GM19463 (cell line): ENCODE measurements around the gene GAB4.
A peak's percentile ranks its signal among the peaks of the same experiment; 100 is the strongest.
"Not testable (repeated sequence)": the region's sequence is repeated elsewhere in the genome, so short reads cannot be mapped to it uniquely, and the experiment has no call there.

Experiments used
- ATAC-seq: cut with Tn5 transposase; IDR thresholded peaks from one replicate; pipeline ENCODE4 v1.9.1; 2021; ENCODE audit warnings: mild to moderate bottlenecking, moderate library complexity; ENCODE audit not compliant: unreplicated experiment

The GAB4 gene

DNA sequence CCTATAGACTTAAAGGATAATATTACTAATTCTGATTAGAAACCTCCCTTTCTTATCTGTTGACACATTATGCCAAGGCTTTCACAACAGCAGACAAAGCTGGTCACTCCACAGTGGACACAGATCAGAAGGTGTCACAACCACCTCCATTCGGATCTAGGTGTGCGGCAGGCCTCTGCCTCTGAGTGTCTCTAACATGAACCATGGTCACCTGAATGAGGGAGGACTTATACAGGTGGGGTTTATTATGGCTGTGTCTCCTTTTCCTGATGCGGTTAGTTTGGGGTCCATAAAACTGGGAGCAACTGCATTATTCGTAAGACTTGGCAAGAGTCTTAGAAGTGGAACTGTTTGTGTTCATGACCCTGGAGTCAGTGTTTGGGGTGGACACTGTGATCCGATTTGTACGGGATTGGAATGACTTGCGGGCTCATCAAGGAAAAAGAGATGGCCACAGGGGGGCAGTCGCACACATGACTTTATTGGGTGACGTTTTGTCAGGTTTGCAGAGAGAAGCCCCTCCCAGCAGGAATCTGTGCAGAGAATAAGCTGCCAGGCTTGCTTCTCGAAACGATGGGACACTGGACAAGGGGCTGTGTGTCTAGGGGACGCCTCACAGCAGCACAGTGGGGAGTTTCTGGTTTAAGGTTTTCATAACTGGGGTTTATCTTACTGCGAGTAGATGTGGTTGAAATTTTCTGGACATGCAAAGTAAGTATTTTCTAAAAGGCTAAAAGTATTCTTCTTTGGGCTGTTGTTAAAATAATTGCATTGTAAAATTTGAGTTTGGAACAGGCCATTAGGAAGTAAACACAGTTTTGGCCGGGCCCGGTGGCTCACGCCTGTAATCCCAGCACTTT is 90.6 kb downstream of the GAB4 start:
- peak; percentile 56 for ATAC-seq

DNA sequence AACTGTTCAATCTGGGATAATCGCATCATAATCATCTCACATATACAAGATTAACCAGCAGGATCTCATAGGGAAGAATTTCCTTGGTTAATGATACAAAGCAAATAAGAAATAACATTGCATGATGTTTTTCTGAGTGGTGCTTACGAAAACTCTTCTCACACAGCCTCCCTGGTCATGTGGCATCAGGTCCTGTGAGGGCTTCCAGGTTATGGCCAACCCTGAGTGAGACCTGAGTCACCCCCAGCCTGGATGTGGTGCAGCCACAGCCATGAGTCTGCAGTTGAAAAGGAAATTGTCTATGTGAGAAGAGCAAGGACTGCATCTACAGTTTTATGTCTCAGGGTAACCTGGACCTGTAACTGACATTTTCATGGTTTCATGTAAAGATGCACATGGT is 92.3 kb downstream of the GAB4 start:
- ATAC-seq, result no peak

DNA sequence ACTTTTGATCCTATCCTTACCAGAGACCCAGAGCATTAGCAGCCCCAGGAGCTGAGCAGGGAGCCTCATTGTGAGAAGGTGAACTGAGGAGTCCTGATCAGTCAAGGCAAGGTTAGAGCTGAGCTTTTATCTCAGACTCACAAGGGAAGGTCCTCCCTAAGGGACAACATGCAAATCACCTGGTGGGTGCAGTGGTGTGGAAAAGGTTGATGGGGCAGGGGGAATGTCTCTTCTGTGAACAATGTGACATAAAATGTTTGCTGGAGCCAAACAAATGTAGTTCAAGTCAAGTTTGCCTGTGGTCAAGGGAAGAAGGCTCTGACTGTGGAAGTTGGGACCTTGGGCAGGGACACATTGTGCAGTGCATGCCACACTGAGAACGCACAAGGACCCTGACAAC is 93.1 kb downstream of the GAB4 start:
- not testable (repeated sequence) for ATAC-seq

DNA sequence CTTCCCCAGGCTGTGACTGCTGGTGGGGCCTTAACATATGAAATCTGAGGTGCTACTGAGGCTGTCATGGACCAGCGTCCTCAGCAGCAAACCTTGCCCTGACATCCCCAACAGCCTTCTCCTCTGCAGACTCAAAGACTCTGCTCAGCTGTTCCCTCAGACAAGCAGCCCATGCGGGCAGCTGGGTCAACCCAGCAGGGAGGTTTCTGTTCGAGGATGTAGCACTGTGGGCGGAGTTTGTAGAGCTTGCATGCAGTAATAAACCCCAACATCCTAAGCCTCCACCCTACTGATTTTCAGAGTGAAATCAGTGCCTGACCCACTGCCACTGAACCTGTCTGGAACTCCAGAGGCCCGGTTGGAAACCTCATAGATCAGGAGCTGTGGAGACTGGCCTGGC is 94.0 kb downstream of the GAB4 start:
- ATAC-seq, result no peak

DNA sequence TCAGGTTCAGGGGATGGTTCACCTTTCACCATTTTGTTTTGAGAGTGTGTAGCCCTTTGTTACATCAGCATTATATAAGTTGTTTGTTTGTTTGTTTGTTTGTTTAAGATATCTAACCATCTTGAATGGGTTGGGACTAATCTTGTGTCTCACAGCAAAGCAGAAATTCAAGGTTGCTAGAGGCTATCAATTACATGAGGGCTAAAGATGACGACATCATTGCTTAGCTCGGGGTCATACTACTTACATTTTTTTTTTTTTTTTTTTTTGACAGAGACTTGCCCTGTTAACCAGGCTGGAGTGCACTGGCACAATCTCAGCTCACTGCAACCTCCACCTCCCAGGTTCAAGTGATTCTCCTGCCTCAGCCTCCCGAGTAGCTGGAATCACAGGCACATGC is 95.7 kb downstream of the GAB4 start:
- no peak for ATAC-seq
